Stimulated activated CD4-positive, alpha-beta T cell treated with anti-CD3 and anti-CD28 coated beads, Interleukin-1b, Interleukin-23, amount 100 ng/mL, for 1 hour (primary cell): ENCODE data around the gene SLC25A42.
"Not testable (repeated sequence)": the region's sequence is repeated elsewhere in the genome, so short reads cannot be mapped to it uniquely, and the experiment has no call there.

ENCODE experiments used
- DNase-seq, 2 donors: peaks; one replicate each; pipeline ENCODE4 v3.0.0-alpha.2; 2020; ENCODE audit warnings: low read depth in 2 of 2

SLC25A42 gene

GRCh38 chr19:19105365-19106055 is 41.7 kb downstream of the SLC25A42 start:
- no peak for DNase-seq

- no peak for DNase-seq
Measured at GRCh38 chr19:19106056-19106551, 42.3 kb downstream of the SLC25A42 start.

GRCh38 chr19:19106938-19107337 is 43.1 kb downstream of the SLC25A42 start:
- DNase-seq, result not testable (repeated sequence)

GRCh38 chr19:19107654-19108053 is 43.9 kb downstream of the SLC25A42 start:
- DNase-seq, result no peak

- no peak for DNase-seq
Measured at GRCh38 chr19:19109601-19110000, 45.8 kb downstream of the SLC25A42 start.

- no peak for DNase-seq
Measured at GRCh38 chr19:19110410-19111135, 46.8 kb downstream of the SLC25A42 start.

GRCh38 chr19:19111136-19111835 is 47.5 kb downstream of the SLC25A42 start:
- no peak for DNase-seq

GRCh38 chr19:19111967-19112580 is 48.3 kb downstream of the SLC25A42 start:
- DNase-seq, result no peak

- no peak for DNase-seq
Measured at GRCh38 chr19:19113040-19113626, 49.3 kb downstream of the SLC25A42 start.

- DNase-seq, result peak in 1 of 2 donors; percentile 25
Measured at GRCh38 chr19:19115954-19116353, 52.2 kb downstream of the SLC25A42 start.

- DNase-seq, result no peak
Measured at GRCh38 chr19:19119325-19120237, 55.8 kb downstream of the SLC25A42 start.

GRCh38 chr19:19120308-19121231 is 56.8 kb downstream of the SLC25A42 start:
- DNase-seq, result no peak

- no peak for DNase-seq
Measured at GRCh38 chr19:19121371-19121770, 57.6 kb downstream of the SLC25A42 start.

GRCh38 chr19:19122902-19123301 is 59.1 kb downstream of the SLC25A42 start:
- DNase-seq, result no peak

GRCh38 chr19:19123386-19123785 is 59.6 kb downstream of the SLC25A42 start:
- no peak for DNase-seq

- no peak for DNase-seq
Measured at GRCh38 chr19:19126102-19126501, 62.3 kb downstream of the SLC25A42 start.

GRCh38 chr19:19131989-19132388 is 68.2 kb downstream of the SLC25A42 start:
- no peak for DNase-seq

- DNase-seq, result no peak
Measured at GRCh38 chr19:19132912-19133311, 69.1 kb downstream of the SLC25A42 start.

GRCh38 chr19:19133985-19134384 is 70.2 kb downstream of the SLC25A42 start:
- DNase-seq, result no peak
